Measurements from ENCODE around the gene TUFT1.

Gene TUFT1

GRCh38 chr1:151574575-151575529, 34.7 kb downstream of the TUFT1 start:
- Histone ChIP-seq H3K27ac (no peak overlapping the region), H3K36me3 (no peaks in the 10 kb centered on the region), H3K9ac (no peak overlapping the region), H4K20me1 (no peaks in the 10 kb centered on the region), H3K9me3 (no peaks in the 10 kb centered on the region), H3K27me3 (no peaks in the 10 kb centered on the region), H3K4me1 (no peaks in the 10 kb centered on the region), H3K4me3 (no peak overlapping the region), H3K4me2 (no peak overlapping the region)
- TF ChIP-seq Cebpa-rat (IDR thresholded peaks at IDR 0.05), result no peak

- Histone ChIP-seq H3K27me3 (no peaks in the 10 kb centered on the region), H3K4me2 (no peak overlapping the region), H3K36me3 (no peaks in the 10 kb centered on the region), H3K4me1 (no peaks in the 10 kb centered on the region), H3K27ac (no peak overlapping the region), H3K4me3 (no peak overlapping the region), H3K9me3 (no peaks in the 10 kb centered on the region), H3K9ac (no peak overlapping the region), H4K20me1 (no peaks in the 10 kb centered on the region)
- no peak for TF ChIP-seq Cebpa-rat (IDR thresholded peaks at IDR 0.05)
Observed at GRCh38 chr1:151577173-151577572, 37.1 kb downstream of the TUFT1 start.

GRCh38 chr1:151578941-151579340, 38.8 kb downstream of the TUFT1 start:
- Histone ChIP-seq H4K20me1 (no peaks in the 10 kb centered on the region), H3K4me1 (no peaks in the 10 kb centered on the region), H3K4me2 (no peak overlapping the region), H3K4me3 (no peak overlapping the region), H3K27ac (no peak overlapping the region), H3K27me3 (no peaks in the 10 kb centered on the region), H3K9ac (no peak overlapping the region), H3K9me3 (no peaks in the 10 kb centered on the region), H3K36me3 (no peaks in the 10 kb centered on the region)
- TF ChIP-seq Cebpa-rat (IDR thresholded peaks at IDR 0.05), result no peak

- H3K9ac ChIP-seq, result no peak overlapping the region
- no peak for TF ChIP-seq Cebpa-rat (IDR thresholded peaks at IDR 0.05)
- no peak overlapping the region for H3K4me3 ChIP-seq
- no peaks in the 10 kb centered on the region for H3K27me3 ChIP-seq
- H3K27ac ChIP-seq, result no peak overlapping the region
- no peaks in the 10 kb centered on the region for H3K9me3 ChIP-seq
- no peak overlapping the region for H3K4me2 ChIP-seq
- H4K20me1 ChIP-seq, result no peaks in the 10 kb centered on the region
- H3K36me3 ChIP-seq, result no peaks in the 10 kb centered on the region
- no peaks in the 10 kb centered on the region for H3K4me1 ChIP-seq
Observed at GRCh38 chr1:151579436-151580225, 39.5 kb downstream of the TUFT1 start.

GRCh38 chr1:151581451-151581850, 41.3 kb downstream of the TUFT1 start:
- peaks cover 9% of the 10 kb centered on the region; the same call in 1 of the 2 replicates for H3K4me1 ChIP-seq
- TF ChIP-seq Cebpa-rat (IDR thresholded peaks at IDR 0.05), result no peak

GRCh38 chr1:151581921-151582320, 41.8 kb downstream of the TUFT1 start:
- Histone ChIP-seq H3K9me3 (no peaks in the 10 kb centered on the region), H3K4me3 (no peak overlapping the region), H3K27me3 (no peaks in the 10 kb centered on the region), H3K4me2 (no peak overlapping the region), H3K27ac (no peak overlapping the region), H3K9ac (no peak overlapping the region), H3K36me3 (no peaks in the 10 kb centered on the region), H3K4me1 (peaks cover 9% of the 10 kb centered on the region; the same call in 1 of the 2 replicates), H4K20me1 (no peaks in the 10 kb centered on the region)
- no peak for TF ChIP-seq Cebpa-rat (IDR thresholded peaks at IDR 0.05)

More at GRCh38 chr1:151581451-151581850, 41.3 kb downstream of the TUFT1 start:
- Histone ChIP-seq H3K4me3 (no peak overlapping the region), H3K36me3 (no peaks in the 10 kb centered on the region), H3K9me3 (no peaks in the 10 kb centered on the region), H3K9ac (no peak overlapping the region), H3K4me2 (no peak overlapping the region), H4K20me1 (no peaks in the 10 kb centered on the region), H3K27me3 (no peaks in the 10 kb centered on the region), H3K27ac (no peak overlapping the region)

GRCh38 chr1:151583796-151584195, 43.7 kb downstream of the TUFT1 start:
- Histone ChIP-seq H3K4me3 (no peak overlapping the region), H3K9ac (no peak overlapping the region), H3K27ac (no peak overlapping the region)

GRCh38 chr1:151584278-151584677, 44.2 kb downstream of the TUFT1 start:
- no peak overlapping the region for H3K4me3 ChIP-seq
- peaks cover 9% of the 10 kb centered on the region; the same call in 1 of the 2 replicates for H3K4me1 ChIP-seq
- H3K4me2 ChIP-seq, result no peak overlapping the region
- H3K9me3 ChIP-seq, result no peaks in the 10 kb centered on the region
- no peak overlapping the region for H3K9ac ChIP-seq
- H3K27ac ChIP-seq, result no peak overlapping the region
- H3K36me3 ChIP-seq, result no peaks in the 10 kb centered on the region
- no peaks in the 10 kb centered on the region for H4K20me1 ChIP-seq
- no peak for TF ChIP-seq Cebpa-rat (IDR thresholded peaks at IDR 0.05)
- no peaks in the 10 kb centered on the region for H3K27me3 ChIP-seq

More at GRCh38 chr1:151583796-151584195, 43.7 kb downstream of the TUFT1 start:
- H4K20me1 ChIP-seq, result no peaks in the 10 kb centered on the region
- no peaks in the 10 kb centered on the region for H3K36me3 ChIP-seq
- no peaks in the 10 kb centered on the region for H3K27me3 ChIP-seq
- H3K4me2 ChIP-seq, result no peak overlapping the region
- TF ChIP-seq Cebpa-rat (IDR thresholded peaks at IDR 0.05), result no peak
- H3K4me1 ChIP-seq, result peaks cover 9% of the 10 kb centered on the region; the same call in 1 of the 2 replicates
- no peaks in the 10 kb centered on the region for H3K9me3 ChIP-seq

GRCh38 chr1:151584780-151585179, 44.7 kb downstream of the TUFT1 start:
- no peak overlapping the region for H3K27ac ChIP-seq
- no peaks in the 10 kb centered on the region for H3K27me3 ChIP-seq
- TF ChIP-seq Cebpa-rat (IDR thresholded peaks at IDR 0.05), result no peak
- H3K4me1 ChIP-seq, result peaks cover 9% of the 10 kb centered on the region; the same call in 1 of the 2 replicates
- no peaks in the 10 kb centered on the region for H4K20me1 ChIP-seq
- no peak overlapping the region for H3K4me2 ChIP-seq
- H3K4me3 ChIP-seq, result no peak overlapping the region
- no peaks in the 10 kb centered on the region for H3K36me3 ChIP-seq
- no peak overlapping the region for H3K9ac ChIP-seq
- no peaks in the 10 kb centered on the region for H3K9me3 ChIP-seq

All from BLaER1 (cell line).